ENCODE measurements around the gene IL33.

- TF ChIP-seq EZH2phosphoT487 (IDR thresholded peaks at IDR 0.05; ENCODE audit: borderline replicate concordance, low read length) (no peak), CTCF (conservative IDR thresholded peaks at IDR 0.05; ENCODE audit: low read depth, low read length) (no peak), EZH2 (IDR thresholded peaks at IDR 0.05; ENCODE audit: low read length, unreplicated experiment) (no peak)
Observed at GRCh38 chr9:6229186-6229585, 13.6 kb downstream of the IL33 start.
